Spleen (tissue), 11 donors: ENCODE results near the gene MTG2. TPM values are rescaled to one million over a fixed set of nuclear protein-coding genes. Genes with fewer than 3 reads are reported as not detected.

Experiments used
- DNase-seq: peaks from one replicate; pipeline ENCODE4 v3.0.0-alpha.2; 2020
- H3K27ac ChIP-seq, 8 donors: fragments of 200-600 bp; sonication (generic) in 7 of 8; 1 replicate in 4 of 8; 2 replicates in 4 of 8; pipeline versions ENCODE4 v1.5.0 to v1.8.0; 2016 to 2021; ENCODE audit warnings: inconsistent platforms in 4 of 8, mild to moderate bottlenecking in 4 of 8, moderate library complexity in 1 of 8
- H3K27me3 ChIP-seq, 7 donors: fragments of 200-600 bp; sonication (generic) in 6 of 7; replicated peaks in 1 of 7; 1 replicate in 4 of 7; 2 replicates in 3 of 7; pipeline versions ENCODE4 v1.5.0 to v1.8.0; 2016 to 2021; ENCODE audit warnings: inconsistent platforms in 3 of 7, mild to moderate bottlenecking in 1 of 7
- H3K36me3 ChIP-seq, 6 donors: fragments of 200-600 bp; sonication (generic) in 5 of 6; 1 replicate in 4 of 6; 2 replicates in 2 of 6; pipeline versions ENCODE4 v1.5.0 to v1.8.0; 2016 to 2021; ENCODE audit warnings: inconsistent platforms in 2 of 6
- H3K4me1 ChIP-seq, 6 donors: fragments of 200-600 bp; sonication (generic) in 5 of 6; 1 replicate in 3 of 6; 2 replicates in 3 of 6; pipeline versions ENCODE4 v1.5.0 to v1.8.0; 2016 to 2021; ENCODE audit warnings: inconsistent platforms in 3 of 6
- H3K4me3 ChIP-seq, 8 donors: fragments of 200-600 bp; sonication (generic) in 7 of 8; 1 replicate in 4 of 8; 2 replicates in 4 of 8; pipeline versions ENCODE4 v1.5.0 to v1.8.0; 2016 to 2021; ENCODE audit warnings: inconsistent platforms in 4 of 8, mild to moderate bottlenecking in 4 of 8, moderate library complexity in 2 of 8
- H3K9me3 ChIP-seq, 8 donors: fragments of 200-600 bp; sonication (generic) in 7 of 8; 1 replicate in 4 of 8; 2 replicates in 4 of 8; pipeline versions ENCODE4 v1.5.0 to v1.8.0; 2016 to 2021; ENCODE audit warnings: inconsistent platforms in 4 of 8
- CTCF ChIP-seq, 11 experiments: fragments of 200-600 bp in 7 of 11; fragments of 450-650 bp in 4 of 11; sonication (generic) in 4 of 11; IDR thresholded peaks in 8 of 11; conservative IDR thresholded peaks in 3 of 11; 1 replicate in 7 of 11; 2 replicates in 4 of 11; pipeline versions ENCODE4 v1.4.0 to v1.8.0; 2016 to 2021; ENCODE audit warnings: antibody characterized with exemption in 11 of 11, inconsistent platforms in 4 of 11, mild to moderate bottlenecking in 1 of 11
- POLR2A ChIP-seq, 3 donors: fragments of 450-650 bp; IDR thresholded peaks; one replicate each; pipeline ENCODE4 v1.5.1; 2017; ENCODE audit warnings: antibody characterized with exemption in 3 of 3, mild to moderate bottlenecking in 1 of 3
- POLR2AphosphoS5 ChIP-seq, 3 donors: sonication (generic); formaldehyde crosslinking; IDR thresholded peaks; one replicate each; pipeline ENCODE4 v1.5.1; 2017; ENCODE audit warnings: antibody characterized with exemption in 3 of 3
- WGBS, 5 donors: extraction: QIAGEN DNeasy Blood & Tissue Kit in 3 of 5; methylation state at CpG; one replicate each; pipeline versions ENCODE4 v1.1.5 to v1.1.7; 2013 to 2018; 5-methylcytosine and 5-hydroxymethylcytosine counted together
- intact Hi-C: fragments of 100-400 bp; cut with DNase I; formaldehyde crosslinking; loops from one replicate; pipeline ENCODE4 v1.15.0; 2023; ENCODE audit warnings: low total_unique reads
- polyA plus RNA-seq, 3 donors: library from polyadenylated mRNA; stranded (reverse); fragments of 200-250 nt; gene quantifications; one replicate each; pipeline ENCODE4 v1.2.1, GENCODE V29; 2013
- total RNA-seq, 7 donors: library from RNA; depleted of rRNA in 3 of 7; stranded (reverse); fragments of >200 nt in 3 of 7; fragmentation: NEBNext Ultra II Directional in 4 of 7; extraction: Animal tissue kit (Norgen Biotek cat#: 25700) in 4 of 7; gene quantifications; one replicate each; pipeline versions ENCODE4 v1.1.0 to v1.2.1, GENCODE V29; 2016 to 2021
- donor health status: healthy with polysubstance abuse.
- donor health status: DM: no; HTN: no; CAD: no; lungs with moderate emphysema.
- donor health status: DM: no; HTN: no; CAD: no.
- donor health status: Bipolar disorder and iron deficiency.
- donor health status: healthy.
- donor health status: DM: no; HTN: no; CAD: no.
- donor health status: DM: yes; HTN: yes; CAD: no.

MTG2 gene
- total and polyA plus RNA-seq, 10 donors, result 22.6 to 41.3 (median 37.6) TPM

DNA sequence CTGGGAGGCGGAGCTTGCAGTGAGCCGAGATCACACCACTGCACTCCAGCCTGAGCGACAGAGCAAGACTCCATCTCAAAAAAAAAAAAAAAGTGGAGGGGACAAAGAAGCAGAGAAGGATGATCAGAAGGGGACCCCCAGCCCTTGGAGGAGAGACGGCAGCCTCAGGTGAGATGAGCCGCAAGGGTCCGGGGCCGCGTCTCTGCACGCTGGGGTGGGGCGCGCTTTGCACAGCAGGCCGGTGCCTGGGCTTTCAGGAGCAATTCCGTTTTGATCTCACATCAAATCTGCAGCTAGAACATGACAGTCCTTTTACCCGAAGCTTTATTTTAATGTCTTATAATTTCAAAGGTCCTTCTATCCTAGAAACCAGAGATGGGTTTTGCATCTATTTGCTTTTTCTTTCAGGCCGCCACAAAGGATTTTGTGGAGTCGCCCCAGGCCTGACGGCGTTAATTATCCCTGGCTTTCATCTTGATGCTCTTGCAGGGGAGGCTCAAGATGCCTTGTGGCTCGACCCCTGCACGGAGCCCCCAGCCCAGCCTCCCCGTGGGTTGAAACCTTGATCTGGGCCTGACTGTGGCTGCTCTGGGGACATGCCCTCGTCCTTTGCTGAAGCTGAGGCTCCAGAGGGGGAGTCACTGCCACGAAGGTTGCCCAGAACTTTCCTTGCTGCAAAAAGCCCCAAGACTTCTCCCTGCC lies 20.0 kb downstream of the MTG2 start:
- Histone ChIP-seq H3K27me3 (no peaks in the 10 kb centered on the region), H3K9me3 (no peaks in the 10 kb centered on the region), H3K27ac (no peak overlapping the region), H3K4me1 (peaks cover 3 to 36% (median 27%) of the 10 kb centered on the region in 6 donors), H3K4me3 (no peak overlapping the region), H3K36me3 (peaks cover 0 to 86% (median 52%) of the 10 kb centered on the region in 6 donors)
- intact Hi-C loops, result no loop called here
- TF ChIP-seq POLR2AphosphoS5 (IDR thresholded peaks at IDR 0.05), result peak in 1 of 3 donors; percentile 2
- TF ChIP-seq POLR2A (IDR thresholded peaks at IDR 0.05), result no peak
- WGBS, 5 donors, result 87 to 90% (median 90%) methylated on average over 23 of the region's 23 CpGs
- peak; percentile 52 for DNase-seq

DNA sequence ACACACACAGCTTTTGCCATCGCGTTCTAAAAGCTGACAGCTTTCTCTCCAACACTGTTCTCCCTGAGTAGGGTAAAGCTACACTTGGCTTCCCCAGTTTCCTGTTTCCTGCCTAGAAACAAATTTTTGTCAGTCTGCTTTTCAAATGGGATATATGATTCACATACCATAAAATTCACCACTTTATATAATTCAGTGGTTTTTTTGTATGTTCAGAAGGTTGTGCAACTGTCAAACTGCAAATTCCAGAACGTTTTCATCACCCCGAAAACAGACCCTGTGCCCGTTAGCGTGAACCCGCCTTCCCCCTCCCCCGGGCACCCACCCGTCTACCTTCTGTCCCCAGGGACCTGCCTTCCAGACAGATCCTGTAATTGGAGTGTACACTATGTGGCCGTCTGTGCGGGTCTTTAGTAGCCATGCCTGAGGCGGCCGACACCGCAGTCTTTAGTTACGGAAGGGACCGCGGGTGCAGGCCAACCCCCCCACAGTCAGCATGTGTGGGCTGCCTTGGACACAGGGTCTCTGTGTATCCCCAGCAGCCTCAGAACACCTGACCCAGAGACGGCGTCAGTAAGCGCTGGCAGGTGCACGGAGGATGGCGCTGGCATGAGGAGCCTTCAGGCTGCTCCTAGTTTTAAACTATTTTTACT lies 20.7 kb downstream of the MTG2 start:
- Histone ChIP-seq H3K9me3 (no peaks in the 10 kb centered on the region), H3K27ac (no peak overlapping the region), H3K27me3 (no peaks in the 10 kb centered on the region), H3K4me1 (peaks cover 3 to 36% (median 27%) of the 10 kb centered on the region in 6 donors), H3K4me3 (no peak overlapping the region), H3K36me3 (peaks cover 0 to 79% (median 45%) of the 10 kb centered on the region in 6 donors)
- WGBS, 5 donors, result 78 to 82% (median 79%) methylated on average over 22 of the region's 22 CpGs
- peak; percentile 56 for DNase-seq
- intact Hi-C loops, result no loop called here
- TF ChIP-seq POLR2AphosphoS5 (IDR thresholded peaks at IDR 0.05) (peak in 1 of 3 donors; percentile 24), POLR2A (IDR thresholded peaks at IDR 0.05) (no peak)

DNA sequence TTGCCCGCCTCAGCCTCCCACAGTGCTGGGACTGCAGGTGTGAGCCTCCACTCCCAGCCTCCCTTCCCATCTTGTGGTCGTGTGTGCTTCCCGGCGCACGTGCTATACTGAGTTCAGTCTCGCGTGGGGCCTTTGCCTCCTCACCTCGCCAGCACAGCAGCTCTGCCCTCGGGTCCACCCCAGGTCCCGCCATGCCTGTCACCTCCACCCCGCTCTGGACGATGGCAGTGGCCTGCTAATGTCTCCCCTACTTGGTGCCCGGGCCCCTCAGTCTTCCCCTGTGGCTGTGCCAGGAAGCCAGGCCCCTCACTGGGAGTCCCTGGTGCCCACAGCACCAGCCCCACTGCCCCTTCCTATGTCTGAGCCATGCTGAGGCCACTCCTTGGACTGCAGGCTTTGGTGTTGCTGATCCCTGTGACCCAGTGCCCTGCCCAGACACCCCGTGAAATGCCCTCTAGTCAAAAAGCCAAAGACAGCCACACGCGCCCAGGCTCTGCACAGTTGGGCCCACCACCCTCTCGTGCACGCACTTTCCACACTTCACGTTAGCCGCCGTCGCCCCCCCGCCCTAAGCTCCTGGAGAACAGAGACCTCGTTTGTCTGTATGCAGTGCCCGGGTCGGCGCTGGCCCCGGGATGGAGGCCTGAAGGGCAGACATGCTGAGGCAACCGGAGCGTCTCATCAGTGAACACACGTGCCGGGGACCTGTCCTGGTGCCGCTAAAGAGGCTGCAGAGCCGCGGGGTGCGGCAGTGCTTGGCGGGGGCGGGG lies 23.0 kb downstream of the MTG2 start:
- intact Hi-C loops, result no loop called here
- H3K27me3 ChIP-seq, result peaks cover 0 to 22% (median 12%) of the 10 kb centered on the region in 7 donors
- peaks cover 0 to 56% (median 23%) of the 10 kb centered on the region in 6 donors for H3K36me3 ChIP-seq
- H3K4me3 ChIP-seq, result no peak overlapping the region
- DNase-seq, result peak; percentile 72
- 92 to 96% (median 95%) methylated on average over 37 to 38 of the region's 38 CpGs for WGBS, 5 donors
- peaks cover 3 to 31% (median 26%) of the 10 kb centered on the region in 6 donors for H3K4me1 ChIP-seq
- H3K27ac ChIP-seq, result no peak overlapping the region
- no peaks in the 10 kb centered on the region for H3K9me3 ChIP-seq
- no peak for TF ChIP-seq POLR2A (IDR thresholded peaks at IDR 0.05)
- peak in 1 of 3 donors; percentile 19 for TF ChIP-seq POLR2AphosphoS5 (IDR thresholded peaks at IDR 0.05)

GRCh38 chr20:62206388-62206775 lies 23.6 kb downstream of the MTG2 start:
- Histone ChIP-seq H3K4me3 (no peak overlapping the region), H3K27me3 (peaks cover 0 to 27% (median 18%) of the 10 kb centered on the region in 7 donors), H3K9me3 (no peaks in the 10 kb centered on the region), H3K4me1 (peaks cover 2 to 26% (median 20%) of the 10 kb centered on the region in 6 donors), H3K27ac (no peak overlapping the region), H3K36me3 (peaks cover 0 to 50% (median 17%) of the 10 kb centered on the region in 6 donors)
- TF ChIP-seq POLR2AphosphoS5 (IDR thresholded peaks at IDR 0.05) (peak in 1 of 3 donors; percentile 35), CTCF (IDR thresholded peaks at IDR 0.05 in 8 of 11, conservative IDR thresholded peaks at IDR 0.05 in 3 of 11) (no peak)
- no peak for DNase-seq
- 84 to 91% (median 87%) methylated on average over 17 of the region's 17 CpGs for WGBS, 5 donors
- intact Hi-C loops, result no loop called here

GRCh38 chr20:62208061-62208794 lies 25.4 kb downstream of the MTG2 start:
- H3K9me3 ChIP-seq, result no peaks in the 10 kb centered on the region
- WGBS, 5 donors, result 74 to 87% (median 80%) methylated on average over 15 to 19 of the region's 19 CpGs
- no peak overlapping the region for H3K4me3 ChIP-seq
- DNase-seq, result no peak
- H3K4me1 ChIP-seq, result peaks cover 0 to 7% (median 5%) of the 10 kb centered on the region in 6 donors
- H3K36me3 ChIP-seq, result peaks cover 0 to 32% (median 3%) of the 10 kb centered on the region in 6 donors
- TF ChIP-seq CTCF (IDR thresholded peaks at IDR 0.05 in 8 of 11, conservative IDR thresholded peaks at IDR 0.05 in 3 of 11) (no peak), POLR2AphosphoS5 (IDR thresholded peaks at IDR 0.05) (no peak), POLR2A (IDR thresholded peaks at IDR 0.05) (no peak)
- peaks cover 0 to 41% (median 30%) of the 10 kb centered on the region in 7 donors for H3K27me3 ChIP-seq
- no peak overlapping the region for H3K27ac ChIP-seq
- intact Hi-C loops, result no loop called here
